GM23248 (cell line): ENCODE measurements around the gene FARP1.

Source experiments
- EZH2 ChIP-seq: fragments of 200-600 bp; sonication (generic); IDR thresholded peaks from 2 replicates; pipeline ENCODE4 v1.6.1; 2018; ENCODE audit warnings: antibody characterized with exemption, mild to moderate bottlenecking; ENCODE audit not compliant: insufficient read depth, poor library complexity, severe bottlenecking
- EZH2phosphoT487 ChIP-seq: fragments of 200-600 bp; sonication (generic); IDR thresholded peaks from 2 replicates; pipeline ENCODE4 v1.6.1; 2018; ENCODE audit warnings: antibody characterized with exemption, moderate library complexity, mild to moderate bottlenecking, low read depth; ENCODE audit not compliant: insufficient read depth

- no peak for TF ChIP-seq EZH2phosphoT487
- no peak for TF ChIP-seq EZH2
Observed at GRCh38 chr13:98219685-98220084, 76.8 kb downstream of the FARP1 start.
